Fibroblast of villous mesenchyme (primary cell): ENCODE data around the gene SMCO4. TPM values are rescaled to one million over a fixed set of nuclear protein-coding genes. Genes with fewer than 3 reads are reported as not detected.

Experiments
- DNase-seq: peaks from one replicate; pipeline ENCODE4 v3.0.0-alpha.2; 2010; ENCODE audit warnings: low read depth
- H3K4me3 ChIP-seq: 2 replicates; pipeline ENCODE4 v1.5.1; 2011; ENCODE audit warnings: low read depth, mild to moderate bottlenecking, low read length
- total RNA-seq: library from RNA; depleted of rRNA; stranded (reverse); fragments of >200 nt; gene quantifications from 2 replicates; pipeline ENCODE4 v1.2.3, GENCODE V29; 2012
- TF ChIP-seq, protein P1 (sequence below): IDR thresholded peaks from 2 replicates; pipeline ENCODE4 v1.5.1; 2012; ENCODE audit warnings: low read depth, mild to moderate bottlenecking, low read length; ENCODE audit not compliant: insufficient read depth

Gene SMCO4
- total RNA-seq, 1 donor = 9.1 TPM

DNA sequence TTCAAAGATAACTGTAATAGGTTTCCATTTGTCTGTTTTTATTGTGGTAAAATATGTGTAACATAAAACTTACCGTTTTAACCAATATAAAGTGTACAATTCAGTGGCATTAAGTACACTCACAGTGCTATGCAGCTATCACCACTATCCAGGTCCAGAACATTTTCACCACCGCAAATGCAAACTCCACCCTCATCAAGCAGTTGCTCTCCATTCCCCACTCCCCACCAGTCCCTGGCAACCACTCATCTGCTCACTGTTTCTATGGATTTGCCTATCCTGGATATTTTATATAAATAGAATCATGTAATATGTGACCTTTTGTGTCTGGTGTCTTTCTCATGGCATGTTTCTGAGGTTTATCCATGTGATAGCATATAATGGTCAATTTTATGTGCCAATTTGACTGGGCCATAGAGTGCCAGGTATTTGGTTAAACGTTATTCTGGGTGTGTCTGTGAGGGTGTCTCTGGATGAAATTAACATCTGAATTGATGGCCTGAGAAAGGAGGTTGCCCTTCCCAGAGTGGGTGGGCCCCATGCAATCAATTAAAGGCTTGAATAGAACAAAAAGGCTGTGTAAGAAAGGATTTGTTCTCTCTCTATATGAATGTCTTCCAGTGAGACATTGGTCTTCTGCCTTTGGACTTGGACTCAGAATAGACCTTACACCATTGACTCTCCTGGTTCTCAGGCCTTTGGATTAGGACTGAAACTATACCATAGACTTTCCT, 17.2 kb upstream of the SMCO4 start:
- no peak overlapping the region for H3K4me3 ChIP-seq
- TF ChIP-seq, protein P1, sequence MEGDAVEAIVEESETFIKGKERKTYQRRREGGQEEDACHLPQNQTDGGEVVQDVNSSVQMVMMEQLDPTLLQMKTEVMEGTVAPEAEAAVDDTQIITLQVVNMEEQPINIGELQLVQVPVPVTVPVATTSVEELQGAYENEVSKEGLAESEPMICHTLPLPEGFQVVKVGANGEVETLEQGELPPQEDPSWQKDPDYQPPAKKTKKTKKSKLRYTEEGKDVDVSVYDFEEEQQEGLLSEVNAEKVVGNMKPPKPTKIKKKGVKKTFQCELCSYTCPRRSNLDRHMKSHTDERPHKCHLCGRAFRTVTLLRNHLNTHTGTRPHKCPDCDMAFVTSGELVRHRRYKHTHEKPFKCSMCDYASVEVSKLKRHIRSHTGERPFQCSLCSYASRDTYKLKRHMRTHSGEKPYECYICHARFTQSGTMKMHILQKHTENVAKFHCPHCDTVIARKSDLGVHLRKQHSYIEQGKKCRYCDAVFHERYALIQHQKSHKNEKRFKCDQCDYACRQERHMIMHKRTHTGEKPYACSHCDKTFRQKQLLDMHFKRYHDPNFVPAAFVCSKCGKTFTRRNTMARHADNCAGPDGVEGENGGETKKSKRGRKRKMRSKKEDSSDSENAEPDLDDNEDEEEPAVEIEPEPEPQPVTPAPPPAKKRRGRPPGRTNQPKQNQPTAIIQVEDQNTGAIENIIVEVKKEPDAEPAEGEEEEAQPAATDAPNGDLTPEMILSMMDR = no peak
- no peak for DNase-seq

DNA sequence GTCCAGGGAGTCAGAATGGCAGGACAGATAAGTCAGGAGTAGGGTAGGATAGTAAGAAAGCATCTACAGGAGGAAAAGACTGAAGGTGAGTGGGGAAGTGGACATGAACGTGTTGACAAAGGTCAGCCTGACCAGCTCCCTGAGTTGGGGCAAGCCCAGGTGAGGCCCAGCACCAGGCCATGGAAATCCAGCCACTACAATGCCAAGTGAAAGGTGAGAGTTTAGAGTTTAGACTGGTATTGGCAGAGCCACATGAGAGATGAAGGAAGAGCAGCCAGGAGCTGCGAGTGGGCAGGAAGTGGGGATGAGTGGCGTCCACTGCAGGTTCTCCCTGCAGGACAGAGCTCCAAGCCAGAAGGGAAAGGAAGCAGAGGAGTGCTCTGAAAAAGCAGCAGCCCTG, 16.5 kb upstream of the SMCO4 start:
- TF ChIP-seq, protein P1 = no peak
- DNase-seq = no peak
- H3K4me3 ChIP-seq = no peak overlapping the region

DNA sequence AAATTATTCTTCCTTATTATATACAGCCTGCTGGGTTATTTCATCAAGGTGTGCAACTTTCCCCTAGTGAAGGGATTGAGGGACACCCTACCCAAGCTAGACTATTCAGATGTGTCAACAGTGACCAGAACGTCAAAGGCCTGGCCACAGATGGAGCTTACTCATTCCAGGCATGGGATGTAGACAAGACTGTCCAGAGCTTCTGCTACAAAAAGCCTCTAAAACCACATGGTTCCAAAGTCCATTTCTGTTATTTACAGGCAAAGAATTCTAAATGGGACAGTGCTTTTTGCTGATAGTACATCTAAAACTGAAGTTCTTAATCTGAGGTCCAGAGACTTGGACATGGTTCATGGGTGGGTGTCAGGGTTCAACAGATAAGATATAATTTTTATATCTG, 9.7 kb upstream of the SMCO4 start:
- TF ChIP-seq, protein P1 = no peak
- no peak overlapping the region for H3K4me3 ChIP-seq
- DNase-seq = no peak

DNA sequence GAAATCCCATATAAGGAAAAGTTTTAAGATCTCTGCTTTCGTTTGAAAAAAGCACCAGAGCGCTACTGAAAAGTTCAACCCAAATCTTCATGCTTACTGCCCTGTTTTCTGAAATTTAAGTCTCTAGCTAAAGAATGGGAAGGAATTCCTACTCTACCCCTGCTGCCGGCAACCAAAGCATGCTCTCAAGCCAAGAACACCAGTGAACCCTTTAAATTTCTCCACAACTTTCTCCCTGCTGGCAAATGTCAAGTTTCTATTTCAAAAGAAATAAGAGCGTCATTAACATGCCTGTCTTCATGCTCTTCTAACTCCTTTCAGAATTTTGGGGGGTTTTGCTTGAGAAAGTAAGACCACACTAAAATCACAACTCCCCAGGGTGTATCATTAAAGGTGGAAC, 6.8 kb upstream of the SMCO4 start:
- no peak overlapping the region for H3K4me3 ChIP-seq
- TF ChIP-seq, protein P1 = no peak
- no peak for DNase-seq

DNA sequence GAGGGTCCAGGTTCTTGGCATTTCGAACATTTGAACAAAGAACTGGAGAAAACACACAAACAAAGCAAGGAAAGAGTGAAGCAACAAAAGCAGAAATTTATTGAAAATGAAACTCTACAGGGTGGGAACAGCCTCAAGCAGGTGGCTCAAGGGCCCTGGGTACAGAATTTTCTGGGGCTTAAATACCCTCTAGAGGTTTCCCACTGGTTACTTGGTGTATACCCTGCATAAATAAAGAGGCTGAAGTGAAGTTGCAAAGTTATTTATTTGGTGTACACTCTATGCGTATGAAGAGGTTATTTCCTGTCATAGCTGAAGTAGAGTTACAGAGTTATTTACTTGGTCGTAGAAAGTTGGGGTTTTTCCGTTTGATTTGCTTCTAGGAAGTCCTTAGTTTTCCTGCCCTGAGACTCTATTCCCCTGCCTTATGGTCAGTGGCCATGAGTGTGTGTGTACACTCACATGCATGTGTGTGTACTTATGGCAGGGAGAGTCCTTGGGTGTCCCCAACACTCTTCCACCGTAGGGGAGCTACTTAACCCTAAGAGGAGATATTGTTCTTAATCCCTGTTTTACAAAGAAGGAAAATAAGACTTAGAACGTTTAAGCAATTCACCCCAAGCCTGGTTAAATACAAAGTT, 5.6 kb upstream of the SMCO4 start:
- DNase-seq = no peak
- TF ChIP-seq, protein P1 = no peak
- no peak overlapping the region for H3K4me3 ChIP-seq

DNA sequence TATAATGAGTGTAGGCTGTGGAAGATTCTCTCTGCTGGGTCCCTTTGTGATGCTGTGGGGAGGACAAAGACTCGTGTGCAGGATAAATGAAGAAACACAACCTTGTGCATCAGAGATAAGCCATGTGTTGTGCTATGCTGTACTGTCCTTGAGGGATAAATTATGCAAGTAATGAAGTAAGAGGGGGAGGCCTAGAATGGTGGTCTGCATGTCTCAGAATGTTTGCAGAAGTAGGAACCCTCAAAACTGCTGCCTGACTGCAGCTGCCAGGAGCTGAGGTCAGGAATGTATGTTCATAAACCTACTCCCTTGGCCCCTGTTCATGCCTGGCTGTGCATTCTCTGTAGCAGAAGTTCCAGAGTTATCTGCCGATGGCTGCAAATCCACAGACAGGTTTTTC, 4.6 kb upstream of the SMCO4 start:
- no peak overlapping the region for H3K4me3 ChIP-seq
- TF ChIP-seq, protein P1 = no peak
- DNase-seq = no peak
